GM12878 (cell line): ENCODE measurements around the gene SBNO2. TPM values are rescaled to one million over a fixed set of nuclear protein-coding genes. Genes with fewer than 3 reads are reported as not detected.

Experiments
- ATAC-seq: fragments of 200-7000 bp; cut with Tn5 transposase; 3 replicates; pipeline ENCODE4 v1.9.1; 2020; ENCODE audit warnings: mild to moderate bottlenecking, moderate library complexity
- BruUV-seq: library from RNA; stranded (reverse); fragments of 400-500 nt; replicated peaks from 2 replicates; lab custom pipeline; 2021; lab: Mats Ljungman, UMichigan
- CTCF ChIA-PET: fragments of 300-600 bp; sonication (Branson Sonifier 250); formaldehyde crosslinking; extraction: SDS; loops from one replicate; lab custom pipeline; 2021; ENCODE audit warnings: inconsistent platforms; lab: Yijun Ruan, JAX
- POLR2A ChIA-PET: fragments of 350-600 bp; formaldehyde crosslinking; extraction: SDS; loops from one replicate; lab custom pipeline; 2021; ENCODE audit warnings: inconsistent platforms; lab: Charles Lee
- RAD21 ChIA-PET: fragments of 300-600 bp; sonication (Branson Sonifier 250); formaldehyde crosslinking; loops from one replicate; lab custom pipeline; 2023; ENCODE audit warnings: antibody characterized with exemption; ENCODE audit not compliant: unreplicated experiment; lab: Charles Lee
- SMC1A ChIA-PET: fragments of 300-600 bp; sonication (Branson Sonifier 250); formaldehyde crosslinking; loops from one replicate; lab custom pipeline; 2023; ENCODE audit not compliant: unreplicated experiment, uncharacterized antibody; lab: Charles Lee
- DNase-seq: peaks from one replicate; pipeline ENCODE4 v3.0.0-alpha.2; 2011; ENCODE audit warnings: low read depth, low spot score
- FAIRE-seq: peaks from 3 replicates; lab custom pipeline; 2011; peaks lifted over from hg19 to GRCh38; lab: Jason Lieb, UNC
- H2AFZ ChIP-seq: 2 replicates; pipeline ENCODE4 v1.6.0; 2011; ENCODE audit warnings: low read depth, low read length, control low read depth; ENCODE audit not compliant: control insufficient read depth
- H3K27ac ChIP-seq: 2 replicates; pipeline ENCODE4 v1.5.1; 2011; ENCODE audit warnings: control low read depth; ENCODE audit not compliant: control insufficient read depth, insufficient read depth
- H3K27me3 ChIP-seq, 2 experiments: replicated peaks in 1 of 2; 2 replicates each; pipeline versions ENCODE4 v1.6.0 to v1.6.1; 2011; ENCODE audit warnings: low read length in 1 of 2; ENCODE audit not compliant: control insufficient read depth in 2 of 2, insufficient read depth in 2 of 2
- H3K36me3 ChIP-seq, 2 experiments: 2 replicates each; pipeline ENCODE4 v1.5.1; 2011; ENCODE audit warnings: low read length in 1 of 2; ENCODE audit not compliant: control insufficient read depth in 2 of 2, insufficient read depth in 2 of 2
- H3K4me1 ChIP-seq: 2 replicates; pipeline ENCODE4 v1.6.1; 2011; ENCODE audit warnings: mild to moderate bottlenecking, low read length, moderate library complexity, mixed read lengths; ENCODE audit not compliant: control insufficient read depth, insufficient read depth
- H3K4me2 ChIP-seq: 2 replicates; pipeline ENCODE4 v1.6.0; 2011; ENCODE audit warnings: control low read depth; ENCODE audit not compliant: control insufficient read depth, insufficient read depth
- H3K4me3 ChIP-seq: fragments of 200-600 bp; sonication (generic); 2 replicates; pipeline ENCODE4 v1.5.1; 2016
- H3K79me2 ChIP-seq: 2 replicates; pipeline ENCODE4 v1.6.0; 2011; ENCODE audit warnings: low read length; ENCODE audit not compliant: control insufficient read depth, insufficient read depth
- H3K9ac ChIP-seq: 2 replicates; pipeline ENCODE4 v1.8.0; 2011; ENCODE audit warnings: low read length, control low read depth, mixed read lengths; ENCODE audit not compliant: control insufficient read depth, insufficient read depth
- H3K9me3 ChIP-seq: replicated peaks from 3 replicates; pipeline ENCODE4 v1.5.1; 2011; ENCODE audit warnings: mild to moderate bottlenecking, low read length; ENCODE audit not compliant: control insufficient read depth, insufficient read depth
- H4K20me1 ChIP-seq: 2 replicates; pipeline ENCODE4 v1.6.0; 2011; ENCODE audit not compliant: control insufficient read depth, insufficient read depth
- BMI1 ChIP-seq: fragments of 450-650 bp; IDR thresholded peaks from 2 replicates; pipeline ENCODE4 v1.6.1; 2016; ENCODE audit warnings: mild to moderate bottlenecking, moderate library complexity, borderline replicate concordance
- BRCA1 ChIP-seq: IDR thresholded peaks from 2 replicates; pipeline ENCODE4 v1.6.1; 2011; ENCODE audit warnings: low read depth, low read length, improper control_type of control experiment
- CEBPB ChIP-seq, 2 experiments: fragments of 150-350 bp in 1 of 2; IDR thresholded peaks; 2 replicates each; pipeline ENCODE4 v1.6.1; 2012 to 2014; ENCODE audit warnings: low read depth in 2 of 2, low read length in 2 of 2, borderline replicate concordance in 1 of 2, inconsistent platforms in 1 of 2
- CHD2 ChIP-seq: IDR thresholded peaks from 2 replicates; pipeline ENCODE4 v1.6.1; 2011; ENCODE audit warnings: low read depth, low read length, improper control_type of control experiment, borderline replicate concordance
- CREM ChIP-seq: IDR thresholded peaks from 2 replicates; pipeline ENCODE4 v1.6.1; 2014; ENCODE audit warnings: antibody characterized with exemption, low read depth
- JUNB ChIP-seq: IDR thresholded peaks from 2 replicates; pipeline ENCODE4 v1.6.1; 2016; ENCODE audit warnings: antibody characterized with exemption, mild to moderate bottlenecking
- JUND ChIP-seq: IDR thresholded peaks from 2 replicates; pipeline ENCODE4 v1.6.1; 2012; ENCODE audit warnings: low read depth, mild to moderate bottlenecking, low read length, improper control_type of control experiment, moderate library complexity
- KLF5 ChIP-seq: fragments of 450-650 bp; IDR thresholded peaks from 2 replicates; pipeline ENCODE4 v1.6.1; 2014; ENCODE audit warnings: mild to moderate bottlenecking; ENCODE audit not compliant: partially characterized antibody
- NFIC ChIP-seq: IDR thresholded peaks from 2 replicates; pipeline ENCODE4 v1.6.1; 2012; ENCODE audit warnings: low read depth, mild to moderate bottlenecking, inconsistent platforms, low read length, moderate library complexity
- RB1 ChIP-seq: fragments of 450-650 bp; formaldehyde crosslinking; IDR thresholded peaks from 2 replicates; pipeline ENCODE4 v1.6.1; 2017; ENCODE audit warnings: mild to moderate bottlenecking, borderline replicate concordance
- ZZZ3 ChIP-seq: IDR thresholded peaks from 2 replicates; pipeline ENCODE4 v1.6.1; 2011; ENCODE audit warnings: low read depth; ENCODE audit not compliant: control insufficient read depth, insufficient read length
- WGBS: methylation state at CpG from one replicate; pipeline ENCODE4 v1.1.6; 2016; ENCODE audit warnings: low lambda C conversion rate; ENCODE audit not compliant: insufficient replicate concordance, insufficient coverage; ENCODE audit errors: missing lambda C conversion rate; 5-methylcytosine and 5-hydroxymethylcytosine counted together
- in situ Hi-C: fragments of 300-500 bp; cut with MboI; formaldehyde crosslinking; loops from 9 replicates; pipeline ENCODE4 v1.14.3; 2018; ENCODE audit warnings: mixed read lengths
- intact Hi-C: fragments of 100-400 bp; cut with micrococcal nuclease; formaldehyde crosslinking; loops from one replicate; pipeline ENCODE4 v1.14.2; 2022; ENCODE audit not compliant: unreplicated experiment
- polyA plus RNA-seq, 11 experiments: library from polyadenylated mRNA; depleted of rRNA in 4 of 11; unstranded in 6 of 11; stranded (reverse) in 5 of 11; fragments of >200 nt; fragmentation: Nextera tagmentation in 4 of 11; fragmentation: Illumina TruSeq in 1 of 11; extraction: Ambion mirVana in 4 of 11; extraction: Trizol in 1 of 11; gene quantifications; 1 replicate in 1 of 11; 2 replicates in 10 of 11; pipeline versions ENCODE4 v1.2.1 to v1.2.3, GENCODE V29; 2011 to 2016; ENCODE audit warnings: inconsistent platforms in 2 of 11, missing spikeins in 2 of 11, low read depth in 1 of 11
- total RNA-seq, 4 experiments: library from RNA; depleted of rRNA in 3 of 4; stranded (reverse); fragments of >200 nt in 3 of 4; fragmentation: Illumina TruSeq in 1 of 4; extraction: Trizol in 1 of 4; gene quantifications; 2 replicates each; pipeline versions ENCODE4 v1.2.1 to v1.2.3, GENCODE V29; 2013 to 2021
- TF ChIP-seq, protein P1 (sequence below): fragments of 450-650 bp; IDR thresholded peaks from 2 replicates; pipeline ENCODE4 v1.6.1; 2017; ENCODE audit warnings: mild to moderate bottlenecking

Gene SBNO2
- total and polyA plus RNA-seq, 10 of the 15 experiments (the other 5 are each of a cell fraction or from before 2014, with no cell fraction given) = 0.08 to 44.6 (median 5.4) TPM

DNA sequence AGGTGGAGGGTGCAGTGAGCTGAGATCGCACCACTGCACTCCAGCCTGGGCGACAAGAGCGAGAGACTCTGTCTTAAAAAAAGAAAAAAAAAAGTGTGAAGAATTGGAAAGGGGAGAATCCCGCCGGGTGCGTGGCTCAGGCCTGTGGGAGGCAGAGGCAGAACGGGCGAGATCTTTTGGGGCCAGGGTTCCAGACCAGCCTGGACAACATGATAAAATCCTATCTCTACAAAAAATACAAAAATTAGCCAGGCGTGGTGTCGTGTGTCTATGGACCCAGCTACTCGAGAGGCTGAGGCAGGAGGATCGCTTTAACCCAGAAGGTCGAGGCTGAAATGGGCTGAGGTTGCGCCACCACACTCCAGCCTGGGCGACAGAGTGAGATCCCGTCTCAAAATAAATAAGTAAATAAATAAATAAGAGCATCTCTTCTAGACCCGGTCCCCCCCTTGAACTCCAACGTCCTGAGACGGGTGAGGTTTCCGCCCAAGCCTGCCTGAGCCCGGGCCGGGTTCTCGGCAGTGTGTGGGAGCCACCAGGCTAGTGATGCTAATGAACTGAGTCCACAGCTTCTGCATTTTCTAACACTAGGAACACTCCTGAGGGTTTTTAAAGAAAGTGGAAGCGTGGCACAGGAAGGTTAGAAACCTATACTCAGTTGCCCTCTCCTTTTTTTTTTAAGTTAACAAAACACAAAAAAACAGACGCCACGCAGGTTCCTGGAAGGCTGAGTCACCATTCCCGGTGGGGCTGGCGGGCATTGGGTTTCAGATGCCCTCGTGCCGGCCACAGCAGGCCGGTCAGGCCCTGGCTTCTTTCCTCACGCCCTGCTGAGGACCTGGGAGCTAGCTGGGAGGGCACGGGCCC, 48.2 kb downstream of the SBNO2 start:
- POLR2A ChIA-PET = interaction anchor here (0.7 kb wide), 1 partner anchor 8 kb away, joined by 4 read pairs; no protein-coding TSS in a partner anchor
- no peak for ATAC-seq

More for the DNA sequence above, 48.2 kb downstream of the SBNO2 start:
- H3K36me3 ChIP-seq = peaks cover 3 to 41% of the 10 kb centered on the region in 2 experiments
- SMC1A ChIA-PET = no interaction called here
- H3K9me3 ChIP-seq = no peaks in the 10 kb centered on the region
- FAIRE-seq (no peak), DNase-seq (no peak)
- no peaks in the 10 kb centered on the region; the same call in 1 of the 2 replicates for H4K20me1 ChIP-seq
- H3K9ac ChIP-seq = no peak overlapping the region
- peaks cover 17% of the 10 kb centered on the region for H3K79me2 ChIP-seq
- 73% methylated on average over 33 of the region's 33 CpGs for WGBS
- RAD21 ChIA-PET = interaction anchor here (1.5 kb wide), 1 partner anchor 12 kb away, joined by 5 read pairs; no protein-coding TSS in a partner anchor
- TF ChIP-seq, protein P1, sequence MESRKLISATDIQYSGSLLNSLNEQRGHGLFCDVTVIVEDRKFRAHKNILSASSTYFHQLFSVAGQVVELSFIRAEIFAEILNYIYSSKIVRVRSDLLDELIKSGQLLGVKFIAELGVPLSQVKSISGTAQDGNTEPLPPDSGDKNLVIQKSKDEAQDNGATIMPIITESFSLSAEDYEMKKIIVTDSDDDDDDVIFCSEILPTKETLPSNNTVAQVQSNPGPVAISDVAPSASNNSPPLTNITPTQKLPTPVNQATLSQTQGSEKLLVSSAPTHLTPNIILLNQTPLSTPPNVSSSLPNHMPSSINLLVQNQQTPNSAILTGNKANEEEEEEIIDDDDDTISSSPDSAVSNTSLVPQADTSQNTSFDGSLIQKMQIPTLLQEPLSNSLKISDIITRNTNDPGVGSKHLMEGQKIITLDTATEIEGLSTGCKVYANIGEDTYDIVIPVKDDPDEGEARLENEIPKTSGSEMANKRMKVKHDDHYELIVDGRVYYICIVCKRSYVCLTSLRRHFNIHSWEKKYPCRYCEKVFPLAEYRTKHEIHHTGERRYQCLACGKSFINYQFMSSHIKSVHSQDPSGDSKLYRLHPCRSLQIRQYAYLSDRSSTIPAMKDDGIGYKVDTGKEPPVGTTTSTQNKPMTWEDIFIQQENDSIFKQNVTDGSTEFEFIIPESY = no peak
- TF ChIP-seq CHD2 (no peak), NFIC (no peak), BMI1 (no peak), JUNB (no peak), CEBPB (IDR thresholded peaks at IDR 0.05; ENCODE audit: borderline replicate concordance in 1 of 2, low read depth in 2 of 2, low read length in 2 of 2) (no peak), BRCA1 (no peak), JUND (no peak), ZZZ3 (no peak), RB1 (no peak), KLF5 (no peak), CREM (no peak)
- BruUV-seq = no TSS peak
- CTCF ChIA-PET = interaction anchor here (0.7 to 1.1 kb wide), 2 partner anchors 8 to 458 kb away, joined by 3 to 4 read pairs; no protein-coding TSS in a partner anchor
- intact Hi-C loops = no loop called here
- no peak overlapping the region for H2AFZ ChIP-seq
- H3K27ac ChIP-seq = no peak overlapping the region
- H3K4me3 ChIP-seq = no peak overlapping the region
- H3K27me3 ChIP-seq = no peaks in the 10 kb centered on the region
- in situ Hi-C loops = no loop called here
- peaks cover 10% of the 10 kb centered on the region for H3K4me1 ChIP-seq
- H3K4me2 ChIP-seq = no peak overlapping the region
